GM23338 (cell line): ENCODE data around the gene LRRC10. TPM values are rescaled to one million over a fixed set of nuclear protein-coding genes. Genes with fewer than 3 reads are reported as not detected.

Experiments used
- ATAC-seq: fragments of 200-7000 bp; cut with Tn5 transposase; 3 replicates; pipeline ENCODE4 v1.9.1; 2020
- DNase-seq: peaks from one replicate; pipeline ENCODE4 v3.0.0-alpha.2; 2015; ENCODE audit warnings: low spot score
- H2AFZ ChIP-seq: fragments of 200-600 bp; sonication (generic); 2 replicates; pipeline ENCODE4 v1.8.0; 2016; ENCODE audit warnings: antibody characterized with exemption, mild to moderate bottlenecking, moderate library complexity
- H3F3A ChIP-seq: fragments of 200-600 bp; sonication (generic); replicated peaks from 2 replicates; pipeline ENCODE4 v1.8.0; 2017; ENCODE audit warnings: antibody characterized with exemption, mixed run types, low read depth
- H3K27ac ChIP-seq: fragments of 200-600 bp; sonication (generic); 2 replicates; pipeline ENCODE4 v1.6.1; 2016; ENCODE audit warnings: low read depth
- H3K27me3 ChIP-seq: fragments of 200-600 bp; sonication (generic); 2 replicates; pipeline ENCODE4 v1.8.0; 2016; ENCODE audit warnings: mild to moderate bottlenecking, mixed run types, moderate library complexity; ENCODE audit not compliant: insufficient read depth
- H3K36me3 ChIP-seq: fragments of 200-600 bp; sonication (generic); 2 replicates; pipeline ENCODE4 v1.8.0; 2016; ENCODE audit warnings: mild to moderate bottlenecking; ENCODE audit not compliant: insufficient read depth
- H3K4me1 ChIP-seq: fragments of 200-600 bp; sonication (generic); 2 replicates; pipeline ENCODE4 v1.8.0; 2016; ENCODE audit warnings: mild to moderate bottlenecking, moderate library complexity; ENCODE audit not compliant: insufficient read depth
- H3K4me2 ChIP-seq: fragments of 200-600 bp; sonication (generic); 2 replicates; pipeline ENCODE4 v1.7.1; 2017; ENCODE audit warnings: mixed run types
- H3K4me3 ChIP-seq: fragments of 200-600 bp; sonication (generic); 2 replicates; pipeline ENCODE4 v1.6.1; 2016; ENCODE audit warnings: mixed run types
- H3K79me2 ChIP-seq: fragments of 200-600 bp; sonication (generic); replicated peaks from 2 replicates; pipeline ENCODE4 v1.8.0; 2017; ENCODE audit warnings: mild to moderate bottlenecking; ENCODE audit not compliant: insufficient read depth
- H3K9me2 ChIP-seq: fragments of 200-600 bp; sonication (generic); 2 replicates; pipeline ENCODE4 v1.8.0; 2017; ENCODE audit not compliant: insufficient read depth
- H4K20me1 ChIP-seq: fragments of 200-600 bp; sonication (generic); replicated peaks from 2 replicates; pipeline ENCODE4 v1.8.0; 2017; ENCODE audit warnings: mild to moderate bottlenecking; ENCODE audit not compliant: insufficient read depth
- H3K27ac Mint-ChIP-seq: 2 replicates; pipeline ENCODE4 v1.8.0; 2020; ENCODE audit warnings: inconsistent platforms, mild to moderate bottlenecking, moderate library complexity, mixed read lengths
- H3K27me3 Mint-ChIP-seq: 3 replicates; pipeline ENCODE4 v1.8.0; 2022; ENCODE audit warnings: low read depth, mild to moderate bottlenecking, moderate library complexity, mixed read lengths, inconsistent platforms; ENCODE audit not compliant: insufficient read depth, poor library complexity
- H3K36me3 Mint-ChIP-seq: 3 replicates; pipeline ENCODE4 v1.8.0; 2021; ENCODE audit warnings: low read depth, mild to moderate bottlenecking, inconsistent platforms, moderate library complexity, mixed read lengths
- H3K4me1 Mint-ChIP-seq: 3 replicates; pipeline ENCODE4 v1.8.0; 2020; ENCODE audit warnings: mild to moderate bottlenecking, inconsistent platforms, mixed read lengths
- H3K4me3 Mint-ChIP-seq: 3 replicates; pipeline ENCODE4 v1.8.0; 2021; ENCODE audit warnings: moderate library complexity, mild to moderate bottlenecking, inconsistent platforms, mixed read lengths
- H3K9me3 Mint-ChIP-seq: 3 replicates; pipeline ENCODE4 v1.8.0; 2020; ENCODE audit warnings: moderate library complexity, mild to moderate bottlenecking, inconsistent platforms, mixed read lengths
- CREB1 ChIP-seq: fragments of 250-450 bp; sonication (Bioruptor Pico); IDR thresholded peaks from 2 replicates; pipeline ENCODE4 v1.5.0; 2020; ENCODE audit warnings: low read depth, mild to moderate bottlenecking, moderate library complexity
- EZH2 ChIP-seq: fragments of 200-600 bp; sonication (generic); IDR thresholded peaks from one replicate; pipeline ENCODE4 v1.8.0; 2017; ENCODE audit warnings: antibody characterized with exemption, mild to moderate bottlenecking, low read depth; ENCODE audit not compliant: unreplicated experiment
- EZH2phosphoT487 ChIP-seq: fragments of 200-600 bp; sonication (generic); IDR thresholded peaks from one replicate; pipeline ENCODE4 v1.8.1; 2018; ENCODE audit warnings: antibody characterized with exemption; ENCODE audit not compliant: unreplicated experiment
- JUNB ChIP-seq: IDR thresholded peaks from one replicate; pipeline ENCODE4 v1.6.1; 2016; ENCODE audit warnings: antibody characterized with exemption; ENCODE audit not compliant: unreplicated experiment
- NANOG ChIP-seq: IDR thresholded peaks from 2 replicates; pipeline ENCODE4 v1.6.1; 2016; ENCODE audit warnings: antibody characterized with exemption, borderline replicate concordance
- POLR2AphosphoS5 ChIP-seq: IDR thresholded peaks from 2 replicates; pipeline ENCODE4 v1.6.1; 2016; ENCODE audit warnings: antibody characterized with exemption, low read depth
- STAT1 ChIP-seq: IDR thresholded peaks from one replicate; pipeline ENCODE4 v1.6.1; 2016; ENCODE audit warnings: antibody characterized with exemption; ENCODE audit not compliant: unreplicated experiment
- ZNF114 ChIP-seq: fragments of 250-450 bp; sonication (Bioruptor Pico); IDR thresholded peaks from 2 replicates; pipeline ENCODE4 v1.5.0; 2020; ENCODE audit warnings: mild to moderate bottlenecking, moderate library complexity
- ZNF331 ChIP-seq: fragments of 250-450 bp; sonication (Bioruptor Pico); IDR thresholded peaks from 2 replicates; pipeline ENCODE4 v1.5.0; 2020; ENCODE audit warnings: low read depth, mild to moderate bottlenecking, moderate library complexity
- polyA plus RNA-seq: library from polyadenylated mRNA; unstranded; fragments of >200 nt; fragmentation: Nextera tagmentation; extraction: Ambion mirVana; gene quantifications from 2 replicates; pipeline ENCODE4 v1.2.1, GENCODE V29; 2016
- total RNA-seq: library from RNA; depleted of rRNA; stranded (reverse); fragments of >200 nt; shearing (Covaris generic); gene quantifications from 2 replicates; pipeline ENCODE4 v1.2.3, GENCODE V29; 2014
- TF ChIP-seq, protein P1 (sequence below): IDR thresholded peaks from 2 replicates; pipeline ENCODE4 v1.6.1; 2016; ENCODE audit warnings: antibody characterized with exemption
- TF ChIP-seq, protein P2 (sequence below), 2 experiments: fragments of 200-600 bp in 1 of 2; sonication (generic) in 1 of 2; conservative IDR thresholded peaks; 2 replicates each; pipeline versions ENCODE4 v1.5.1 to v1.6.1; 2016 to 2017; ENCODE audit warnings: antibody characterized with exemption in 2 of 2, low read depth in 2 of 2, mild to moderate bottlenecking in 2 of 2, moderate library complexity in 1 of 2
- TF ChIP-seq, protein P3 (sequence below): fragments of 250-450 bp; sonication (Bioruptor Pico); IDR thresholded peaks from 2 replicates; pipeline ENCODE4 v1.5.0; 2020; ENCODE audit warnings: mild to moderate bottlenecking, moderate library complexity
- TF ChIP-seq, protein P4 (sequence below): IDR thresholded peaks from one replicate; pipeline ENCODE4 v1.6.1; 2018; ENCODE audit warnings: antibody characterized with exemption; ENCODE audit not compliant: unreplicated experiment

LRRC10 gene
- total and polyA plus RNA-seq, 2 experiments from 2014 or later, result not detected

DNA sequence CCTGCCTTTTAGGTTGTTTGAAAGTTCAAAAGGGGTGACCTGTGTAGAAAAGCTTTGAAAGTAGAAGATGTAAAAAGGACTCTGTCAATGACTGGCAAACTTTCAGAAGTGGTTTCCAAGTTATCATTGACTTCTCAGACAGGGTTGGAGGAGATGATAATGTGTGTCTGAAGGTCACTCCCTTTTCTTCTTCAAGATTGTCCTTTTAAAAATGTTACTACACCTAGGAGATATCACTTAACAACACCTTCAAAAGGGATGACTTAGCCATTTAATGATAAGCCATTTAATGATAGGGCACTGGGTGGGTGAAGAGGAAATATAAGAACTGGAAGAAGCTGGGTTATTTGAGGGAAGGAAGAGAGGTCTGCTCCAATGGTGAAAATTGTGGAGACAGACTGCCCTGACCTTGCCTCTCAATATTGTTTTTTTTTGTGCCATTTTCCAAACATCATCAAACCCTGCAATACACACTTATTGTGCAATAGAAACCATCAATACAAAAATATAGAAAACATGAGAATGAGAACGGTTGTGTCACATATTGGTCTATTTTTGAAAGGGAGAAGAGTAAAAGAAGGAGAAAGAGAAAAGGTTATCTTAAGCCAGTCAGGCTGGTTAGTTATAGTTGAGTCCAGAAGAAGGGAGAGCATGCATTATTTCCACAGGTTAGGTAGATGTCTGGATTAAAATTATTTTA lies 49.6 kb upstream of the LRRC10 start:
- Histone ChIP-seq H2AFZ (no peak overlapping the region), H3F3A (no peaks in the 10 kb centered on the region), H3K4me3 (no peak overlapping the region), H3K79me2 (no peaks in the 10 kb centered on the region), H3K36me3 (no peaks in the 10 kb centered on the region), H3K27me3 (no peaks in the 10 kb centered on the region), H3K4me1 (no peaks in the 10 kb centered on the region), H3K4me2 (no peak overlapping the region), H4K20me1 (no peaks in the 10 kb centered on the region), H3K9me2 (no peaks in the 10 kb centered on the region; the same call in 1 of the 2 replicates), H3K27ac (no peak overlapping the region)
- Mint-ChIP-seq H3K36me3 (no peaks in the 10 kb centered on the region), H3K27ac (no peak overlapping the region), H3K4me1 (peaks cover 2% of the 10 kb centered on the region; the same call in 1 of the 3 replicates), H3K27me3 (no peaks in the 10 kb centered on the region), H3K9me3 (no peaks in the 10 kb centered on the region), H3K4me3 (no peak overlapping the region)
- ATAC-seq (no peak), DNase-seq (no peak)
- TF ChIP-seq CREB1 (CRISPR knock-in tag) (no peak), POLR2AphosphoS5 (no peak), EZH2 (no peak), STAT1 (no peak), ZNF331 (CRISPR knock-in tag) (no peak), NANOG (no peak), ZNF114 (no peak), EZH2phosphoT487 (no peak), JUNB (no peak)
- TF ChIP-seq, protein P1, sequence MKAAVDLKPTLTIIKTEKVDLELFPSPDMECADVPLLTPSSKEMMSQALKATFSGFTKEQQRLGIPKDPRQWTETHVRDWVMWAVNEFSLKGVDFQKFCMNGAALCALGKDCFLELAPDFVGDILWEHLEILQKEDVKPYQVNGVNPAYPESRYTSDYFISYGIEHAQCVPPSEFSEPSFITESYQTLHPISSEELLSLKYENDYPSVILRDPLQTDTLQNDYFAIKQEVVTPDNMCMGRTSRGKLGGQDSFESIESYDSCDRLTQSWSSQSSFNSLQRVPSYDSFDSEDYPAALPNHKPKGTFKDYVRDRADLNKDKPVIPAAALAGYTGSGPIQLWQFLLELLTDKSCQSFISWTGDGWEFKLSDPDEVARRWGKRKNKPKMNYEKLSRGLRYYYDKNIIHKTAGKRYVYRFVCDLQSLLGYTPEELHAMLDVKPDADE, result no peak
- TF ChIP-seq, protein P2, sequence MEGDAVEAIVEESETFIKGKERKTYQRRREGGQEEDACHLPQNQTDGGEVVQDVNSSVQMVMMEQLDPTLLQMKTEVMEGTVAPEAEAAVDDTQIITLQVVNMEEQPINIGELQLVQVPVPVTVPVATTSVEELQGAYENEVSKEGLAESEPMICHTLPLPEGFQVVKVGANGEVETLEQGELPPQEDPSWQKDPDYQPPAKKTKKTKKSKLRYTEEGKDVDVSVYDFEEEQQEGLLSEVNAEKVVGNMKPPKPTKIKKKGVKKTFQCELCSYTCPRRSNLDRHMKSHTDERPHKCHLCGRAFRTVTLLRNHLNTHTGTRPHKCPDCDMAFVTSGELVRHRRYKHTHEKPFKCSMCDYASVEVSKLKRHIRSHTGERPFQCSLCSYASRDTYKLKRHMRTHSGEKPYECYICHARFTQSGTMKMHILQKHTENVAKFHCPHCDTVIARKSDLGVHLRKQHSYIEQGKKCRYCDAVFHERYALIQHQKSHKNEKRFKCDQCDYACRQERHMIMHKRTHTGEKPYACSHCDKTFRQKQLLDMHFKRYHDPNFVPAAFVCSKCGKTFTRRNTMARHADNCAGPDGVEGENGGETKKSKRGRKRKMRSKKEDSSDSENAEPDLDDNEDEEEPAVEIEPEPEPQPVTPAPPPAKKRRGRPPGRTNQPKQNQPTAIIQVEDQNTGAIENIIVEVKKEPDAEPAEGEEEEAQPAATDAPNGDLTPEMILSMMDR (conservative IDR thresholded peaks at IDR 0.05; ENCODE audit: low read depth in 2 of 2), result no peak
- TF ChIP-seq, protein P3, sequence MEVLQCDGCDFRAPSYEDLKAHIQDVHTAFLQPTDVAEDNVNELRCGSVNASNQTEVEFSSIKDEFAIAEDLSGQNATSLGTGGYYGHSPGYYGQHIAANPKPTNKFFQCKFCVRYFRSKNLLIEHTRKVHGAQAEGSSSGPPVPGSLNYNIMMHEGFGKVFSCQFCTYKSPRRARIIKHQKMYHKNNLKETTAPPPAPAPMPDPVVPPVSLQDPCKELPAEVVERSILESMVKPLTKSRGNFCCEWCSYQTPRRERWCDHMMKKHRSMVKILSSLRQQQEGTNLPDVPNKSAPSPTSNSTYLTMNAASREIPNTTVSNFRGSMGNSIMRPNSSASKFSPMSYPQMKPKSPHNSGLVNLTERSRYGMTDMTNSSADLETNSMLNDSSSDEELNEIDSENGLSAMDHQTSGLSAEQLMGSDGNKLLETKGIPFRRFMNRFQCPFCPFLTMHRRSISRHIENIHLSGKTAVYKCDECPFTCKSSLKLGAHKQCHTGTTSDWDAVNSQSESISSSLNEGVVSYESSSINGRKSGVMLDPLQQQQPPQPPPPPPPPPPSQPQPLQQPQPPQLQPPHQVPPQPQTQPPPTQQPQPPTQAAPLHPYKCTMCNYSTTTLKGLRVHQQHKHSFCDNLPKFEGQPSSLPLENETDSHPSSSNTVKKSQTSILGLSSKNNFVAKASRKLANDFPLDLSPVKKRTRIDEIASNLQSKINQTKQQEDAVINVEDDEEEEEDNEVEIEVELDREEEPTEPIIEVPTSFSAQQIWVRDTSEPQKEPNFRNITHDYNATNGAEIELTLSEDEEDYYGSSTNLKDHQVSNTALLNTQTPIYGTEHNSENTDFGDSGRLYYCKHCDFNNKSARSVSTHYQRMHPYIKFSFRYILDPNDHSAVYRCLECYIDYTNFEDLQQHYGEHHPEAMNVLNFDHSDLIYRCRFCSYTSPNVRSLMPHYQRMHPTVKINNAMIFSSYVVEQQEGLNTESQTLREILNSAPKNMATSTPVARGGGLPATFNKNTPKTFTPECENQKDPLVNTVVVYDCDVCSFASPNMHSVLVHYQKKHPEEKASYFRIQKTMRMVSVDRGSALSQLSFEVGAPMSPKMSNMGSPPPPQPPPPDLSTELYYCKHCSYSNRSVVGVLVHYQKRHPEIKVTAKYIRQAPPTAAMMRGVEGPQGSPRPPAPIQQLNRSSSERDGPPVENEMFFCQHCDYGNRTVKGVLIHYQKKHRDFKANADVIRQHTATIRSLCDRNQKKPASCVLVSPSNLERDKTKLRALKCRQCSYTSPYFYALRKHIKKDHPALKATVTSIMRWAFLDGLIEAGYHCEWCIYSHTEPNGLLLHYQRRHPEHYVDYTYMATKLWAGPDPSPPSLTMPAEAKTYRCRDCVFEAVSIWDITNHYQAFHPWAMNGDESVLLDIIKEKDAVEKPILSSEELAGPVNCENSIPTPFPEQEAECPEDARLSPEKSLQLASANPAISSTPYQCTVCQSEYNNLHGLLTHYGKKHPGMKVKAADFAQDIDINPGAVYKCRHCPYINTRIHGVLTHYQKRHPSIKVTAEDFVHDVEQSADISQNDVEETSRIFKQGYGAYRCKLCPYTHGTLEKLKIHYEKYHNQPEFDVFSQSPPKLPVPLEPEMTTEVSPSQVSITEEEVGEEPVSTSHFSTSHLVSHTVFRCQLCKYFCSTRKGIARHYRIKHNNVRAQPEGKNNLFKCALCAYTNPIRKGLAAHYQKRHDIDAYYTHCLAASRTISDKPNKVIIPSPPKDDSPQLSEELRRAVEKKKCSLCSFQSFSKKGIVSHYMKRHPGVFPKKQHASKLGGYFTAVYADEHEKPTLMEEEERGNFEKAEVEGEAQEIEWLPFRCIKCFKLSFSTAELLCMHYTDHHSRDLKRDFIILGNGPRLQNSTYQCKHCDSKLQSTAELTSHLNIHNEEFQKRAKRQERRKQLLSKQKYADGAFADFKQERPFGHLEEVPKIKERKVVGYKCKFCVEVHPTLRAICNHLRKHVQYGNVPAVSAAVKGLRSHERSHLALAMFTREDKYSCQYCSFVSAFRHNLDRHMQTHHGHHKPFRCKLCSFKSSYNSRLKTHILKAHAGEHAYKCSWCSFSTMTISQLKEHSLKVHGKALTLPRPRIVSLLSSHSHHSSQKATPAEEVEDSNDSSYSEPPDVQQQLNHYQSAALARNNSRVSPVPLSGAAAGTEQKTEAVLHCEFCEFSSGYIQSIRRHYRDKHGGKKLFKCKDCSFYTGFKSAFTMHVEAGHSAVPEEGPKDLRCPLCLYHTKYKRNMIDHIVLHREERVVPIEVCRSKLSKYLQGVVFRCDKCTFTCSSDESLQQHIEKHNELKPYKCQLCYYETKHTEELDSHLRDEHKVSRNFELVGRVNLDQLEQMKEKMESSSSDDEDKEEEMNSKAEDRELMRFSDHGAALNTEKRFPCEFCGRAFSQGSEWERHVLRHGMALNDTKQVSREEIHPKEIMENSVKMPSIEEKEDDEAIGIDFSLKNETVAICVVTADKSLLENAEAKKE (CRISPR knock-in tag), result no peak
- TF ChIP-seq, protein P4, sequence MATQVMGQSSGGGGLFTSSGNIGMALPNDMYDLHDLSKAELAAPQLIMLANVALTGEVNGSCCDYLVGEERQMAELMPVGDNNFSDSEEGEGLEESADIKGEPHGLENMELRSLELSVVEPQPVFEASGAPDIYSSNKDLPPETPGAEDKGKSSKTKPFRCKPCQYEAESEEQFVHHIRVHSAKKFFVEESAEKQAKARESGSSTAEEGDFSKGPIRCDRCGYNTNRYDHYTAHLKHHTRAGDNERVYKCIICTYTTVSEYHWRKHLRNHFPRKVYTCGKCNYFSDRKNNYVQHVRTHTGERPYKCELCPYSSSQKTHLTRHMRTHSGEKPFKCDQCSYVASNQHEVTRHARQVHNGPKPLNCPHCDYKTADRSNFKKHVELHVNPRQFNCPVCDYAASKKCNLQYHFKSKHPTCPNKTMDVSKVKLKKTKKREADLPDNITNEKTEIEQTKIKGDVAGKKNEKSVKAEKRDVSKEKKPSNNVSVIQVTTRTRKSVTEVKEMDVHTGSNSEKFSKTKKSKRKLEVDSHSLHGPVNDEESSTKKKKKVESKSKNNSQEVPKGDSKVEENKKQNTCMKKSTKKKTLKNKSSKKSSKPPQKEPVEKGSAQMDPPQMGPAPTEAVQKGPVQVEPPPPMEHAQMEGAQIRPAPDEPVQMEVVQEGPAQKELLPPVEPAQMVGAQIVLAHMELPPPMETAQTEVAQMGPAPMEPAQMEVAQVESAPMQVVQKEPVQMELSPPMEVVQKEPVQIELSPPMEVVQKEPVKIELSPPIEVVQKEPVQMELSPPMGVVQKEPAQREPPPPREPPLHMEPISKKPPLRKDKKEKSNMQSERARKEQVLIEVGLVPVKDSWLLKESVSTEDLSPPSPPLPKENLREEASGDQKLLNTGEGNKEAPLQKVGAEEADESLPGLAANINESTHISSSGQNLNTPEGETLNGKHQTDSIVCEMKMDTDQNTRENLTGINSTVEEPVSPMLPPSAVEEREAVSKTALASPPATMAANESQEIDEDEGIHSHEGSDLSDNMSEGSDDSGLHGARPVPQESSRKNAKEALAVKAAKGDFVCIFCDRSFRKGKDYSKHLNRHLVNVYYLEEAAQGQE, result no peak
